HepG2 (cell line): ENCODE data around the gene FNIP2.

Source experiments
- HOXA9 ChIP-seq: sonication (generic); formaldehyde crosslinking; IDR thresholded peaks from 2 replicates; pipeline ENCODE4 v1.8.1; 2022; ENCODE audit warnings: missing genetic modification reagents, mild to moderate bottlenecking, moderate library complexity, borderline replicate concordance
- POLR2A ChIP-seq, 2 experiments: IDR thresholded peaks; 2 replicates each; pipeline ENCODE4 v1.6.1; 2011; ENCODE audit warnings: low read depth in 2 of 2, low read length in 2 of 2, mild to moderate bottlenecking in 1 of 2, moderate library complexity in 1 of 2; ENCODE audit not compliant: insufficient read depth in 1 of 2
- SMAD3 ChIP-seq: sonication (generic); formaldehyde crosslinking; IDR thresholded peaks from 2 replicates; pipeline ENCODE4 v1.4.0; 2020; ENCODE audit warnings: missing genetic modification reagents
- ZFP36 ChIP-seq: fragments of 150-350 bp; IDR thresholded peaks from 2 replicates; pipeline ENCODE4 v1.6.1; 2018; ENCODE audit warnings: borderline replicate concordance, low read length, low read depth; ENCODE audit not compliant: partially characterized antibody
- TF ChIP-seq, protein P1 (sequence below): IDR thresholded peaks from 2 replicates; pipeline ENCODE4 v1.6.1; 2012; ENCODE audit warnings: inconsistent platforms

DNA sequence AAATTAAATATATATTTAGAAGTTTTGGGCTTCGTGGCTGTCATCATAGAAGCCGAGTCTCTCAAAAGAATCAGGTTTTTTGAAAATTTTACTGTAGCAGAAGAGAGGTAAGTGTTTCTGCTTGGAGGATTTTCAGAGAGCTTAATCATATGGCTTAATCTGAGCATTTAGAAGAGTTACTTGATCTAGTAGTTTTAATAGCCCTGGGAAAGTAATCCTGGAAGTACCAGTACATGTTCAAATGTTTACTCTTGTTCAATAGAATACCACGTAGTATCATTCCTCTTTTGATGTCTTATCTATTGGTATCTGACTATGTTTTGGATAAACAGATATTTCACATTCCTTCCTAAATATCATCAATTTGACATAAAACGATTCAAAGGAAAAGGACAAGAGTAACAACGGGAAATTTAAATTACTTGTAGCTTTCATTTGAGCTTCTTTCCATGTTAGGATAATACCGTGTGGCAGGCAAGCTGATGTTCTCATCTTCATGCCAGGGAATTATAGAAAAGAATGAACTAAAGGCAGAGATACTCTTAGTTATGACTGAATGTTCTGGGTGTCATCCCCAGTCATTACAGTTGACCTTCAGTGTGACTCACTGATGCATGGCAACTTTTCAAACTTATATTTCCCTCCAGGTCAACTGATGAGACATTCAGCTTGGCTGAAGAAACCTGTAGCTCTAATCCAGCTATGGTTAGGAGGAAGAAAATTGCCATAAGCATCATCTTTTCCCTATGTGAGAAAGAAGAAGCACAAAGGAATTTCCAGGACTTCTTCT lies 89.8 kb downstream of the FNIP2 start:
- no peak for TF ChIP-seq SMAD3 (CRISPR knock-in tag)
- no peak for TF ChIP-seq POLR2A (IDR thresholded peaks at IDR 0.05; ENCODE audit: insufficient read depth in 1 of 2, low read depth in 2 of 2, low read length in 2 of 2)
- TF ChIP-seq HOXA9 (CRISPR knock-in tag): no peak
- TF ChIP-seq ZFP36: no peak
- TF ChIP-seq, protein P1, sequence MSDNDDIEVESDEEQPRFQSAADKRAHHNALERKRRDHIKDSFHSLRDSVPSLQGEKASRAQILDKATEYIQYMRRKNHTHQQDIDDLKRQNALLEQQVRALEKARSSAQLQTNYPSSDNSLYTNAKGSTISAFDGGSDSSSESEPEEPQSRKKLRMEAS: no peak
